HG03460 (cell line): ENCODE data around the gene CAMSAP1.

ENCODE experiments used
- ATAC-seq: cut with Tn5 transposase; IDR thresholded peaks from one replicate; pipeline ENCODE4 v1.9.1; 2021; ENCODE audit not compliant: unreplicated experiment

CAMSAP1 gene

DNA sequence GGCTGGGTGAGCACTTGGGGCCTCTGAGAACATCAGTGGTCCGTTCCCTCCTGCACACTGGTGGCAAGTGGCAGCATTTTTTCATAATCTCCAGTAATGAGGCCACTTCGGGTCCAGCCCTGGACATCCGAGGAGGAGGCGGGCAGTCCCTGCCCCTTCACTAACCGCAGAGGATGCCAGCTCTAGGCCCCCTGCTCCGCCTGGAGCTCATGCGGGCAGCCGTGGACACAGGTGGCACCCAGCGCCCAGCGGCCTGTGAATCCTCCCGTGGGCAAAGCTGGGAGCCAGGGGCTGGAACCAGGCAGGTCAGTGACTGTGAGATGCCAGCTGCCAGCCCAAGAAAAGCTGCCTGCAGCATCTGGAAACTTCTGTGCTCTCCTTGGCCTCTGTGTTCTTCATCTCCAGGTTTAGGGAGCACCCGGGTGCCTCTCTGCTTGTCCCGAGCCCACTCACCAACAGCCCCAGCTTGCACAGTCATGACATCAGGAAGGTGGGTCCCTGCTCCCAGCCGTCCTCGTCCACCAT is 112.9 kb downstream of the CAMSAP1 start:
- ATAC-seq: no peak

DNA sequence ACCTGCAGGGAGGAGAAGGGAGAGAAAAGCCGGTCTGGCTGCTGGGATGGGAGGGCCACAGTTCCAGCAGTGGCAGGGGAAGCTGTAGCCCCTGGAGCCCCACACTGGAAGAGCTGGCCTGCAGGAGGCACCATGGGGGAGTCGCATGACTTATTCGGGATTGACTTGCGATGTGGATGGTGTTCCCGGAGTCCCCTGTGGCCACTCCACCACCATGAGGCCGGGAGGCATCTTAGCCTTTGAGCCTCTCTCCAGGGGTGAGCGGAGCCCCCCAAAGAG is 113.3 kb downstream of the CAMSAP1 start:
- ATAC-seq: no peak

DNA sequence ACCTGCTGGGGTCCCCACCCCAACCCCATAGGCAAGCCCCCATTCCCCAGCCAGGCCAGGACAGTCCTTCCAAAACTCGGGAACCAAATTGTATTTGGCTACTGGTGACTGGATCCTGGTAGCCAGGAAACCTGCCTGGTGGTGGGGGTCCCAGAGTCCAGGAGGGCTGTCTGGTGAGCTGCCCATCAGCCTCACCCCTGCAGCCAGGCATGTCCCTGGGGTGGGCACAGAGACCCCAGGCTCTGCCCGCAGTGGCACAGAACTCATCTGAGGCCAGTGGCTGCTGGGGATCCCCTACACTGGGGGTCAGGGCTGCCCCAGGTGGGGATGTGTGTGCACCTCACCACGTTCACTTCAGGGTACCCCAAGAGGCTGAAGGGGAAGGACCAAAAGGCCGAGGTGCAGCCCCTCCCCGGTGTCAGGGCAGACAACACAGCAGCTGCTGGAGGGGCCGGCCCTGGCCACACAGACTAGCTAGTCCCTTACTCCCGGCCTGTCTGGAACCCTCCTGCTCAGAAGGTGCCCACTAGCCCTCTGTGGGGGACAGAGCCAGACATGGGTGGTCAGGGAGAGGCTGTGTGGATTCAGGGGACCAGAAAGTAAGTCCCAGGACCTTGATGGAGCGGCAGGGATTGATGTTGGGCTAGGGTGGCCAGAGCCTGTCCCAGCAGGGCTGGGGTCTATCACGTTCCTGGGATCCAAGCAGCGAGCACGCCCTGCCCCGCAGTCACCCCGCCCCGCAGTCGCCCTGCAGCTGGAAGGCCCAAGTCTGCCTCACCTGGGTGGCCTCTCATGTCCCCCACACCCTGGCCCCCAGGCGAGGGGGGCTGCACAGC is 113.9 kb downstream of the CAMSAP1 start:
- ATAC-seq: no peak

DNA sequence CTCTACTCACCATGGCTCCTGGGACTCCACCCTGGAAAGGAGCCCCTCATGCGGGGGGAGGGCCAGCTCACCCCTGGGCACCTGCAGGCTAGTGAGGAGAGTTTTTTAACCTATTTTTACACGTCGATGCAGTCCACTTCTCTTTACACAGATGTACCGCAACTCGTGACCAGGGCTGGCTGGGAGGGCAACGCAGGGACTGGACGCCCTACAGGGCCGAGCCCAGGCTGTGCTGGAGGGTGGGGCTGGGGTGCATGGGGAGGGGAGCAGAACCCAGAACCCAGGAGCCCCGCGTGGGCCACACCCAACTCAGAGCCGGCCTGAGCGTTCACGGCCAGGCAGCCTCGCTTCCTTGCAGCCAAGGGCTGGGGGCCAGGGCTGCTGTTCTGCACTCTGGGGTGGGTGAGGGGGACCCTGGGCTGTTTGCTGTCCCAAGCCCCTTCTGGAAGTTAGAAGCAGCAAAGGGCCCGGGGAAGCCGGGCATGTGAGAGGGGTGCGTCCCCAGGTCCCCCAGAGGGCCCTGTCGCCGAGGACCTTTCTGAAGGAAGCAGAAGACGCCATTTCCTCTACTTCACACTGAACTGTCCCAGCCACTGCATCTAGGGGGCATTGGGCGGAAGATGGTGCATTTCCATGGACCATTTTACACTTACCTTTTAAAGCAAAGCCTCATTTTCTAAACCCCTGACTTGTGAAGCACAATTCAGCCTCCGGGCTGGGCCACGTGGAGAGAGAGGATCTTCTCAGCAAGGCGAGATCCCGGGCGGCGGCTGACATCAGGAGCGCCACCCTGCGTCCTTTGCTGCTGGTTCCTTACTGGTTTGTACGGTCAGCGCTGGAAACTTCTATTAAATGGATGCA is 114.8 kb downstream of the CAMSAP1 start:
- no peak for ATAC-seq

DNA sequence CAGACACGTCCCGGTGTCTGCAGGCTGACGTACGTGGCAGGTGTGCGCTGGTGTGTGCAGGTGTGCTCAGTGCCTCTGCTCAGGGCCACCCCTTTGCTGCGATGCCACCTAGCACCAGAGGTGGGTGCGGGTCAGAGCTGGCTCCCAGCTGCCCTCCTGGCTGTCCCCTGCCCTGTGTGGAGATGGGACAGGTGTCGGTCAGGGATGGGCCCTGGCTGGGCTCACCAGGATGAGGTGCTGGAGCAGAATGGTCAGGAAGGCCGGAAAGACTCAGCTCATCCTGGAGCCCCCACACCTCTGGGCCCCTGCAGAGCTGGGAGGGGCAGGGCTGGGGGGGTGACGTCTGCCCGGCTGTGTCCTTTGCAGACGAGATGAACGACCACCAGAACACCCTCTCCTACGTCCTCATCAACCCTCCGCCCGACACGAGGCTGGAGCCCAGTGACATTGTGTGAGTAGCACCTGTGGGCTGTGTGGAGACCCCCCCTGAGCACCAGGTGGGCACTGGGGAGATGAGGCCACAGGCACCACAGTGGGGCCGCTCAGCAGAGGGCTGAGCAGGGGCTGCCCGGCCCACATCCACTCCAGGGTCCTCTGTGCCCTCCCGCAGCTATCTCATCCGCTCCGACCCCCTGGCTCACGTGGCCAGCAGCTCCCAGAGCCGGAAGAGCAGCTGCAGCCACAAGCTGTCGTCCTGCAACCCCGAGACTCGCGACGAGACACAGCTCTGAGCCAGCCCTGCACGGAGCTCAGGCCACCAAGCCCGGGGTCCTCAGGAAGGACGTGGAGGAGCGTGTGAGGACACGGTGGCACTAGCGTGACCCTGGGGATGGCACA is 115.7 kb downstream of the CAMSAP1 start:
- ATAC-seq: no peak

DNA sequence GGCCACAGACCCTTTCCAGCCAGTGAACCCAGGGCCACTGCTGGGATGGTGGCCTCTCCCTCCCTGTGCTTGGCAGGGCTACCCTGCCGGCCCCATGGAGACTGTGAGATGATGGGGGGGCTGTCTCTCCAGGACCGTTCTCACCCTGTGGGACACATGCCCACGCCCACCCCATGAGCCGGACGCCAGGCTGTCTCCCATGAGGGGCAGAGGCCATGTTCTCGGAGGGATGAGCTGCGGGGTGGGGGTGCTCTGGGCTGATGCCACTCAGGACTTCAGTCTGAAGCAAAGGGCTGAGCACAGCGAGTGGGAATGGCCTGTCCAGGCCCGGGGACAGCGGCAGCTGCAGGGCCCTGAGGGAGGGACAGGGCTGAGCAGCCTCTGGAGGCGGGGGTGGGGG is 116.5 kb downstream of the CAMSAP1 start:
- no peak for ATAC-seq

DNA sequence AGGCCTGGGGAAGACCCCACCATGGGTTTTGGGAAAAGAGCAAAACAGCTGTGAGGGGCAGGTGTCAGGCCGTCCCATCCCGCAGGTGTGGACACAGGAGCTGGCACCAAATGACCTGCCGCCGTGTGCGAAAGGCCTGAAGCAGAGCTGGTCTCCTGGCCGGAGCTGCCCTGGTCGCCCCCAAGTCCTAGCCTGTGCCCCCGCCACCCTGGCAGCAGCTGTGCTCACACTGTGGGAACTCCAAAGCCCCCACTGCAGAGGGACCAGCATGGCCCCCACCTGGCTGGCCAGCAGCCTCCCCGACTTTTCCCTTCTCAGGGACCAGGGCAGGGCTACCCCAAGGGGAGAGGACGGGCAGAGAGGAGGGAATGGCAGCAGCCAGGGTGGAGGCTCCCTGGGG is 117.0 kb downstream of the CAMSAP1 start:
- ATAC-seq: no peak

DNA sequence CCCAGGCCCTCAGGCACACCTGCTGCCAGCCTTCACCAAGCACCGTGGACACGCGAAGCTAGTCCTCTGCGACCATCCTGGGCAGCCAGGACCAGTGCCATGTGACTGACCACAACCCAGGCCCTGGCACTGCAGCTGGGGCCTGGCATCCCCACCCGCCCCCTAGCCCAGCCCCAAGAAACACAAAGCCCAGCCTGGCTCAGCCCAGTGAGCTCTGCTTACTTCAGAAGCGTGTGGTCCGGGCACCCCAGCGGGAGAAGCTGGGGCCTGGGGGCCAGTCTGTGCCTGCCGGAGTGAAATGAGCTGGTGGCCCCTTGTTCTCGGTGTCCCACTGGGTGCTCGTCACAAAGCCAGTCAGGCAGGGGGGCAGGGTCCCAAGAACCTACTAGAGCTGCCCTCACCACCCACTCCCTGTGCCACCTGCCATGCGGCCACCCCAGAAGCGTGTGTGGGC is 117.5 kb downstream of the CAMSAP1 start:
- no peak for ATAC-seq

DNA sequence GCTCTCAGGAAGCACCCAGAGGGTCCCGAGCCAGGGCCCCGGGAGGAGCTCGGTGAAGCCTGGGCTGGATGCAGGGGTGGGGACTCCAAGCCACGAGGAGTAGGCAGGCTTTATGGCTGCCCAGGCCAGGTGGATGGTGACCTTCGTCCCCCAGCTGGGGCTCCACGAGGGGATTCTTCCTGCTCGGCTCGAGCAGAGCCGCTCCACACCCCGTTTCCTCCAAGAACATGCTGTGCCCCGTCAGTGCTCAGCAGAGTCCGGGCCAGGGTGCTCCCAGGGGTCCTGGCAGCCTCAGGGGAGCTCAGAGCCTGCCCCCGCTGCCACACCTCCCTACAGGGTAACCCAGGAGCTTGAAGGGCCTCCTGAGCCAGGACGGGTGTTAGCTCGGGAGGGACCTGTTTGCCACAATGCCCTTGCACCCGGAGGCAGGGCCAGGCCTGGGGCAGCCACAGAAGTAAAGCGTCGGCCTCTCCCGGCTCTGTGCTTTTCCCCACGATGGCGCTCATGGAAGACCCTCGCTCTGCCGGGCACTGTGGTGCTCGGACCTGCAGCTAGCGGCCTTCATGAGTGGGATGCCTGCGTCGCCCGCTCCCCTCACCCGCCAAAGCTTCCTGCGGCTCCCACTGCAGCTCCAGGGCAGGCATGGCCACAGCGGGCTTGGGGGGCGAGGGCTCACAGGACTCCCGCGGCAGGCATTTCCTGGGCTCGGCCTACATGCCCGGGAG is 118.6 kb downstream of the CAMSAP1 start:
- no peak for ATAC-seq

DNA sequence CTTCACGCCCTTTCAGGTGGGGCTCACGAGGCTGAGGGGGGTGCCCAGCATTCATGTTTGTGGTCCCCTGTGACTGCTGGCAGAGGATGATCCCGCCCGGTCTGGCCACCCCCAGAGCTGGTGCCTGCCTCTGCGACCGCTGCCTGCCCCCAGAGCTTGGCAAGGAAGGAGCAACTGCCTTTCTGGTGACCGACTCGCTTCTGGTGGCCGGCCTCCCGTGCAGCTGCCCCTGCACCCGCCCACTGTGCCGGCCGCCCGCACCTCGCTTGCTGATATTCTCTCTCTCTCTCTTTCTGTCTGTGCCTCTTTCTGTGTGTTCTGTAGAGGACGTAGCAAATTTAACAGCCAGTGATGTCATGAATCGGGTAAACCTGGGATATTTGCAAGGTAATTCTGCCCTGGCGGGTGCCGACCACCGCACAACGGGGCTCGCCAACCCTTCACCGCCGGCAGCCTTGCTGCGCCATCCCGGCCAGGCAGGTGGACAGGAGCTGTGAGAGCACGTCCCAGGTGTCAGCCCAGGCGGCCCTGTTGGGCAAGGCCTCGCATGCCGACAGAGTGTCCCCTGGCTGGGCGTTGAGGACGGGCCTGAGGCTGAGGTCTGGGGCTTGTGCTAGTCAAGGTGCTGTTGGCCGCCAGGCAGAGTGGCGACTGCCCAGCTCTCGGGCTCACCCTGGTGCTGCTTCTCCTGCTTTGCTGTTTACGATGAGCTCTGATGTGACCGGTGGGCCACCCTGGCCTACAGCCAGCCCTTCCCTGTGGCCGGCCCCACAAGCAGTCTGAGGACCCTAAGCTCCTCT is 119.4 kb downstream of the CAMSAP1 start:
- no peak for ATAC-seq

DNA sequence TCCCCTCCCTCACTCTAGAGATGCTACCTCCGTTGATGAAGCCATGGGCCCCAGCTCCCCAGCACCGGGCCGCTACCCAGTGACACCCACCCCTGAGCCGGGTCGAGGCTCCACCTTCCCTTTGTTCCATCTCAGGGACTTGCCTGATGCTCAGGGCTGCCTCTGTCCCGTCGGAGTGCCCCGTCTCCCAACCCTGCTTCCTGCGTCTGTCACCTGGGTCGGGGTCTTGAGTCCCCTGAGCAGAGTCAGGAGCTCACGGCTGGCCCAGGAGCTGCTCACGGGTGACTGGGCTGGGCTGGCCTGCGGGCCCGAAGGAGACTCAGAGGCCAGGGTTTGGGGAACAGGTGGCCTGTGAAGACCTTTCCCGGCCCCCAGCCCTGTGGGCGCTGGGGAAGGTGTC is 120.0 kb downstream of the CAMSAP1 start:
- ATAC-seq: no peak

DNA sequence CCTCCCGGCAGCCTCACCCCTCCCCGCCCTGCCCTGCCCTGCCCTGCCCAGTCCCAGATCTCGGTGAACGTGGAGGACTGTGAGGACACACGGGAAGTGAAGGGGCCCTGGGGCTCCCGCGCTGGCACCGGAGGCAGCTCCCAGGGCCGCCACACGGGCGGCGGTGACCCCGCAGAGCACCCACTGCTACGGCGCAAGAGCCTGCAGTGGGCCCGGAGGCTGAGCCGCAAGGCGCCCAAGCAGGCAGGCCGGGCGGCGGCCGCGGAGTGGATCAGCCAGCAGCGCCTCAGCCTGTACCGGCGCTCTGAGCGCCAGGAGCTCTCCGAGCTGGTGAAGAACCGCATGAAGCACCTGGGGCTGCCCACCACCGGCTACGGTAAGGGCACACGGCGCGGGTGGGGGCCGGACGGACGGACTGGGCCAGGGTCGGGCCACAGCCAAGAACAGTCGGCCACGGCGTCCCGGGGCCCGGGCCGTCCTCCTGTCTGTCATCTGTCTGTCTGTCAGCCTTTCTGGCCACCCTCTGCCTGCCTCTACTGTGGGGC is 121.1 kb downstream of the CAMSAP1 start:
- no peak for ATAC-seq

DNA sequence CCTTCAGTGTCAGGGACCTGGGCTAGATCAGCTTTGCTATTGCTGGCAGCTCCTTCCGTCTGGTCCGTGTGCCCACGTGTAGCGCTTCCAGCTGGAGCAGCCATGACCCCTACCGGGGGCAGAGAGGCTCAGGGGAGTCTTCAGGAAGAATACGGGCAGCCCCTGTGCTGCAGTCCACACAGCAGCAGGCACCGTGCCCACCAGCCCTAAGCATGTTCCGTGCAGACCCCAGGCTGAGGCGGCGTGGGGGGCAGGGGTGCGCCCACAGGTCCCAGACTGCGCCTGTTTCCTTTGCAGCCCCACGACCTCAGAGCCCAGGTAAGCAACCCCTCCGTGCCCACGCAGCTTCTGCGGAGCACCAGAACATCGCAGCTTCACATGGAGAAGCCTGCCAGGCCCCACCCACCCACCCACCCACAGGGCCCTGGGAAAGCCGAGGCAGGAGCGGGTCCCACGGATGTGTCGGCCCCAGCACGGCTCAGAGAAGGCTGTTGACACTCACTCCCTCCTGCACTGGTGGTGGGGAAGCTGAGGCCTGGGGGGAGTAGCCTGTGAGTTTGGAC is 122.3 kb downstream of the CAMSAP1 start:
- ATAC-seq: no peak

DNA sequence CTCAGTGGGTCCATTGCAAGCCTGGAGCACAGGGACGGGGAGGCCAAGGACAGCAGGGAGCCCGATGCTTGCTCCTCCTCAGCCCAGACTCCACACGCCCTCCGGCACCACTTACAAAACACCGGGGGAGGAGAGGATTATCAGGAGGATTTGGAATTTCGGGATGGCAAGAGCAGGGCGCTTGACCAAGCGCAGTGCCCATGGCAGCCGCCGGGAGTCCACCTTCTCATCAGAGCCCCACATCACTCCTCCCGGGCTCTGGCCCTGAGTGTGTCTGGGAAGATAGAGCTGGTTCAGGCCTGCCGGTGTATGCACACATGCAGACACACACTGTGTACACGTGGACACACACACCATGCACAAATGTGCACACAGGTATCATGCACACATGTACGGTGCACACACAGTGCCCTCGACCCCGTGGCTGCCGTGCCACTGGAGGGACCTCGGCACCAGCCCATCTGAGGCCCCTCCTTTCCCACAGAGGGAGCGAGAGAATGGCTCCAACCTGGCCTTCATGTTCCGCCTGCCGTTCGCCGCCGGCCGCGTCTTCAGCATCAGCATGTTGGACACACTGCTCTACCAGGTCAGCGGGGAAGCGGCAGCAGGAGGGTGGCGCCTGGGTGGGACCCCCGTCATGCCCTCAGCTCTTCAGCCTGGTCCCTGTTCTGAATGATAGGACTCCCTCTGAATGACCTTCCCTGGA is 123.7 kb downstream of the CAMSAP1 start:
- no peak for ATAC-seq

DNA sequence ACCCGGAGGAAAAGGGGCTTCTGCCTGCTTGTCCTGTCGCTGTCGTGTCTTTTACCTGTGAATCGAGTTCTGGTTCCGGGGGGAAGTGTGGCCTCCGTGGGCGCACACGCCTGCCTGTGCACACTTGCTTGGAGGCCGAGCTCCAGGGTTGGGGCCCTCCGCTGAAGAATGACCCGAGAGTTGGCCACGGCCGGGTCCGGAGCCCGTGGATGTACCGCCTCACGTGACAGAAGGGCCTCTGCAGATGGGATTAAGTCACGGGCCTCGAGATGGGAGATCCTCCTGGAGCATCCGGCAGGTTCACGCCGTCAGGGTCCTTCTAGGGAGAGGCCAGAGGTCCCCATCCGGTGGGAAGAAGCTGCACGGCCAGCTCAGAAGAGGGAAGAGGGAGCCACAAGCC is 124.4 kb downstream of the CAMSAP1 start:
- no peak for ATAC-seq

DNA sequence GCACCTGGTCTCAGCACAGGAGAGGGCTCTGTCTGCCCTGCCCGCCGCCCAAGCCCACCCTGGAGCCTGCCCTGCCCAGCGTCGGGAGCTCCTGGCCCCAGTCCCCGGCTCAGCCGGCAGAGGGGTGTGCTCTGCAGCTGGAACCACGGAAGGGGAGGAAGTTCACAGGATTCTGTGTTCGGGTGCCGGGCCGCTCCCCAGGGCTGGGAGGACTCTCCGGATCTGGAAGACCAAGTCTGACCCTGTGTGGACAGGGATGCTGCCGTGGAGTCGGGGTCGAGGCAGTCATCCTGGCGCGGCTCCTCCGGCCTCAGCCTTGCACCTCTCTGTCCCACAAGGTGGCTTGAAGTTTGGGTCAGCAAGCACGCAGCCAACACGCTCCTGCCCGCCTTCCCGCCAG is 126.7 kb downstream of the CAMSAP1 start:
- no peak for ATAC-seq

DNA sequence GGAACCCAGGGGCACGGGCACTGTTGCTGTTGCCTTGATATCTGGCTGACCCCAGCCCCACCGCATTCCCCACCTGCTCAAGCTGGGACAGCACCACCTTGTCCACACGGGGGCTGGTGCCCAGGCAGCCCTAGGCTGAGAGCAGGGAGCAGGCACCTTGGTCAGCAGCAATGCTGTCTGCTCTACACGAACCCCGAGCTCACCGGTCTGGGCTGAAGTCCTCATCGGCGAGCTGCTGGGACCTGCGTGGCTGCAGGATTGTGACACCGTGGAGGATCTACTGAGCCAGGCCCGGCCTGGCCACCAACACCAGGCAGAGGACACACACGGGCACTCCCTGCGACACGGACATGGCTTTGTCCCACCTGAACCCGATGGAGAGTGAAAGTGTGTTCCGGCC is 127.3 kb downstream of the CAMSAP1 start:
- no peak for ATAC-seq

DNA sequence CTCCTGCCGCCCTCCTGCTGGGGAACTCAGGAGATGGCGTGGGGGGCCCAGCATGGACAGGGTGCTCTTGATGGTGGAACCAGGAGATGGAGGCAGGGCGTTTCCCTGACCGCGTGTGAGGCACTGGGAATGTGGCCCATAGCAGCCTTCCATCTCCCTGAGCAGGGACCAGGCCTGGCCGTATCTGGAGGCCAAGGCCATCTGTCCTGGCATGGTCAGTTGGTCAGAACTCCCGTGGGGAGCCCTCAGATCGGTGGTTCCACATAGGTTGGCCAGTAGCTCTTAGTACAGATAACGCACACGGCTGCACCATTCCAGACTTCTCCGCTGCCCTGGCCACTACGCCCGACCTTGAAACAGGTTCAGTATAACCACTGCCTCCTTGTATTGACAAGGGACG is 127.8 kb downstream of the CAMSAP1 start:
- no peak for ATAC-seq

DNA sequence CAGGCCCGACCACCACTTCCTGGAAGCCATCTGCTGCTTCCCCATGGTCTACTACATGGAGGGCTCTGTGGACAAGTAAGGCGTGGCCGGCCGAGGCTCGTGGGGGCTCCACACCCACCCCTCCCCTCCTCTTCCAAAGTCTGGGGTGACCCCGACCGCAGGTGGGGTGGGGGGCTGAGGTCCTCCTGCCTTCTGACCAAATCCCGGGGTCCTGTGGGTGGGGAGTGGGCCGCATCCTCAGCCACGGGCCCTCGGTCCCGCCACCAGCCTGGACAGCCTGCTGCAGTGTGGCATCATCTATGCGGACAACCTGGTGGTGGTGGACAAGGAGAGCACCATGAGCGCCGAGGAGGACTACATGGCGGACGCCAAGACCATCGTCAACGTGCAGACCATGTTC is 128.9 kb downstream of the CAMSAP1 start:
- ATAC-seq: no peak
